B cell (primary cell): Measurements from ENCODE around the gene C1orf198. TPM values are rescaled to one million over a fixed set of nuclear protein-coding genes. Genes with fewer than 3 reads are reported as not detected.

Experiments
- ATAC-seq: fragments of 200-7000 bp; cut with Tn5 transposase; one replicate; pipeline ENCODE4 v1.10.0; 2021; ENCODE audit warnings: low read depth, mild to moderate bottlenecking, moderate number of reproducible peaks, moderate library complexity
- CTCF ChIA-PET: fragments of 350-600 bp; sonication (Branson Sonifier 250); formaldehyde crosslinking; loops from one replicate; lab custom pipeline; 2021; ENCODE audit warnings: antibody characterized with exemption, inconsistent platforms; lab: Charles Lee
- POLR2A ChIA-PET: fragments of 350-600 bp; sonication (Branson Sonifier 250); formaldehyde crosslinking; loops from one replicate; lab custom pipeline; 2021; ENCODE audit warnings: antibody characterized with exemption; lab: Charles Lee
- DNase-seq: peaks from one replicate; pipeline ENCODE4 v3.0.0; 2013
- H2AFZ ChIP-seq: 2 replicates; pipeline ENCODE4 v1.6.1; 2012; ENCODE audit warnings: mild to moderate bottlenecking, low read depth, low read length; ENCODE audit not compliant: insufficient read depth, poor library complexity, severe bottlenecking
- H3K27ac ChIP-seq, 2 donors: 1 replicate in 1 of 2; 2 replicates in 1 of 2; pipeline ENCODE4 v1.5.1; 2012 to 2013; ENCODE audit warnings: low read length in 2 of 2, mild to moderate bottlenecking in 2 of 2, moderate library complexity in 1 of 2
- H3K27me3 ChIP-seq, 4 experiments: fragments of 200-600 bp in 1 of 4; sonication (generic) in 1 of 4; replicated peaks in 1 of 4; 1 replicate in 2 of 4; 2 replicates in 2 of 4; pipeline versions ENCODE4 v1.6.1 to v1.7.0; 2013 to 2016; ENCODE audit warnings: low read length in 3 of 4, mild to moderate bottlenecking in 2 of 4, mixed read lengths in 1 of 4, moderate library complexity in 1 of 4; ENCODE audit not compliant: insufficient read depth in 4 of 4, control insufficient read depth in 3 of 4; ENCODE audit errors: control extremely low read depth in 1 of 4
- H3K36me3 ChIP-seq, 2 experiments: replicated peaks in 1 of 2; 1 replicate in 1 of 2; 2 replicates in 1 of 2; pipeline versions ENCODE4 v1.6.1 to v1.7.1; 2013; ENCODE audit warnings: low read length in 1 of 2; ENCODE audit not compliant: insufficient read depth in 2 of 2, control insufficient read depth in 1 of 2; ENCODE audit errors: control extremely low read depth in 1 of 2, extremely low read depth in 1 of 2
- H3K4me1 ChIP-seq, 2 donors: fragments of 200-600 bp in 1 of 2; sonication (generic) in 1 of 2; 1 replicate in 1 of 2; 2 replicates in 1 of 2; pipeline versions ENCODE4 v1.5.1 to v1.6.1; 2013 to 2017; ENCODE audit warnings: low read length in 2 of 2; ENCODE audit not compliant: control insufficient read depth in 2 of 2, insufficient read depth in 2 of 2
- H3K4me2 ChIP-seq: replicated peaks from 2 replicates; pipeline ENCODE3; 2012; ENCODE audit warnings: mild to moderate bottlenecking, low read depth, low read length; ENCODE audit not compliant: poor library complexity, severe bottlenecking
- H3K4me3 ChIP-seq, 5 experiments: fragments of 200-600 bp in 1 of 5; sonication (generic) in 1 of 5; 1 replicate in 3 of 5; 2 replicates in 2 of 5; pipeline versions ENCODE4 v1.5.1 to v1.7.0; 2011 to 2016; ENCODE audit warnings: low read length in 4 of 5, mild to moderate bottlenecking in 4 of 5, low read depth in 2 of 5, control low read depth in 1 of 5, moderate library complexity in 1 of 5; ENCODE audit not compliant: insufficient read depth in 1 of 5; ENCODE audit errors: control extremely low read depth in 1 of 5, extremely low read depth in 1 of 5
- H3K79me2 ChIP-seq: fragments of 200-600 bp; sonication (generic); one replicate; pipeline ENCODE4 v1.6.0; 2016; ENCODE audit warnings: low read length; ENCODE audit not compliant: control insufficient read depth, insufficient read depth
- H3K9ac ChIP-seq: fragments of 200-600 bp; sonication (generic); 2 replicates; pipeline ENCODE4 v1.6.1; 2017; ENCODE audit warnings: mild to moderate bottlenecking, low read length, moderate library complexity
- H3K9me3 ChIP-seq, 3 donors: one replicate each; pipeline versions ENCODE4 v1.6.1 to v1.7.1; 2013; ENCODE audit warnings: low read length in 2 of 3; ENCODE audit not compliant: control insufficient read depth in 2 of 3, insufficient read depth in 1 of 3; ENCODE audit errors: control extremely low read depth in 1 of 3
- H4K20me1 ChIP-seq: 2 replicates; pipeline ENCODE4 v1.6.0; 2012; ENCODE audit warnings: mild to moderate bottlenecking, low read length; ENCODE audit not compliant: insufficient read depth, control insufficient read depth, poor library complexity, severe bottlenecking
- H3K27ac Mint-ChIP-seq: one replicate; pipeline ENCODE4 v1.8.0; 2021; ENCODE audit warnings: mixed read lengths
- H3K27me3 Mint-ChIP-seq: one replicate; pipeline ENCODE4 v1.8.0; 2021; ENCODE audit warnings: mixed read lengths
- H3K4me1 Mint-ChIP-seq: one replicate; pipeline ENCODE4 v1.8.0; 2021; ENCODE audit warnings: mixed read lengths
- H3K4me3 Mint-ChIP-seq: one replicate; pipeline ENCODE4 v1.8.0; 2021; ENCODE audit warnings: mixed read lengths
- H3K9me3 Mint-ChIP-seq: one replicate; pipeline ENCODE4 v1.8.0; 2022; ENCODE audit warnings: mixed read lengths; ENCODE audit not compliant: insufficient read depth
- EZH2 ChIP-seq: IDR thresholded peaks from 2 replicates; pipeline ENCODE4 v1.6.1; 2012; ENCODE audit warnings: borderline replicate concordance, low read depth, mild to moderate bottlenecking, moderate library complexity, low read length; ENCODE audit not compliant: insufficient read depth, poor library complexity, severe bottlenecking
- WGBS: methylation state at CpG from one replicate; pipeline ENCODE4 v1.1.5; 2013; ENCODE audit warnings: missing lambda C conversion rate; ENCODE audit not compliant: insufficient coverage; 5-methylcytosine and 5-hydroxymethylcytosine counted together
- intact Hi-C: fragments of 100-400 bp; cut with micrococcal nuclease; formaldehyde crosslinking; loops from one replicate; pipeline ENCODE4 v1.10.0; 2022
- polyA plus RNA-seq: library from polyadenylated mRNA; depleted of rRNA; stranded (reverse); fragments of >200 nt; gene quantifications from 2 replicates; pipeline ENCODE4 v1.2.3, GENCODE V29; 2012
- total RNA-seq, 2 donors: library from RNA; stranded (reverse); fragments of 120-200 nt in 1 of 2; gene quantifications; 1 replicate in 1 of 2; 2 replicates in 1 of 2; pipeline versions ENCODE4 v1.2.3 to v1.2.4, GENCODE V29; 2013 to 2022
- TF ChIP-seq, protein P1 (sequence below): fragments of 200-600 bp; IDR thresholded peaks from one replicate; pipeline ENCODE4 v1.8.0; 2022; ENCODE audit warnings: antibody characterized with exemption, mild to moderate bottlenecking

C1orf198 gene
- total and polyA plus RNA-seq, 2 donors (not counting 1 experiment from before 2014, with no cell fraction given): 1.0 to 6.6 TPM

DNA sequence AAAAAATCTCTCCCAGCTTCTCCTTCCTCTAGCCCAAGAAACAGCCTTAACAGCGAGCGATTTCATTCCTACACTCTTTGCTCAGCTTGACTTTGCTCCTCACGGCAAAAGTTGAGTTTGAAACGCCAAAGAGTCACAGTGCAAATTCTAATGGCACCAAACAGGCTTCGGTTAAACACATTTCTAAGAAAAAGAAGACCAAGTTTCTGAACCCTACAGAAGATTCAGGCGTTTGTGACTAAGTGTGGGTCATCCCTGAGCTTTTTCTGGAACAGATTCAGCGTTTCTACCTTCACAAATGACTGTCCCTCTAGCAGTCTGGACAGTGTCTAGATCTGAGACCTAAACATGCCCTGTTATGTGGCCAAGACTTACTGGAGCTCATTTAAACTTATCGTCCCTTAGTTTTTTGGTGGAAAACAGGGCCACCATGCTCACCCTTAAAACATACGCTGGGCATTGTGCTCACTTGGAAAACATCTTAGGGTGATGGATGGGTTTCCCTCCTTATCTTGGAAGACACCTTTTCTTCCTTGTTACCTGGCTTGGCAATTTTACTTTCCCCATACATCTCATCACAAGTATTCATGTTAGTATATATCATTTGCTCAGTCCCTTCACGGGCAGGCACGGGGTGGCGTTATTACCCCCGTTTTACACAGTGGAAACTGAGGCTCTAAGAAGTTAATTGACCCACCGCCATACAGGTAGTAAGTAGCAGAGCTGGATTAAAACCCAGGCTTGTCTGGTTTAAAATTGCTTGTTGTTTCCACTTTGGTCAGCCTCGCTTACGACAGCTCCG, 1.0 kb downstream of the C1orf198 start:
- Mint-ChIP-seq H3K4me3 (peak overlapping the region; percentile 89), H3K4me1 (peaks cover 19% of the 10 kb centered on the region), H3K27me3 (peaks cover 34% of the 10 kb centered on the region), H3K27ac (peak overlapping the region; percentile 53), H3K9me3 (no peaks in the 10 kb centered on the region)
- H2AFZ ChIP-seq: peak overlapping the region; percentile 98
- 80% methylated on average over 9 of the region's 17 CpGs for WGBS
- peaks cover 13 to 16% of the 10 kb centered on the region in 2 donors for H3K4me1 ChIP-seq
- TF ChIP-seq, protein P1, sequence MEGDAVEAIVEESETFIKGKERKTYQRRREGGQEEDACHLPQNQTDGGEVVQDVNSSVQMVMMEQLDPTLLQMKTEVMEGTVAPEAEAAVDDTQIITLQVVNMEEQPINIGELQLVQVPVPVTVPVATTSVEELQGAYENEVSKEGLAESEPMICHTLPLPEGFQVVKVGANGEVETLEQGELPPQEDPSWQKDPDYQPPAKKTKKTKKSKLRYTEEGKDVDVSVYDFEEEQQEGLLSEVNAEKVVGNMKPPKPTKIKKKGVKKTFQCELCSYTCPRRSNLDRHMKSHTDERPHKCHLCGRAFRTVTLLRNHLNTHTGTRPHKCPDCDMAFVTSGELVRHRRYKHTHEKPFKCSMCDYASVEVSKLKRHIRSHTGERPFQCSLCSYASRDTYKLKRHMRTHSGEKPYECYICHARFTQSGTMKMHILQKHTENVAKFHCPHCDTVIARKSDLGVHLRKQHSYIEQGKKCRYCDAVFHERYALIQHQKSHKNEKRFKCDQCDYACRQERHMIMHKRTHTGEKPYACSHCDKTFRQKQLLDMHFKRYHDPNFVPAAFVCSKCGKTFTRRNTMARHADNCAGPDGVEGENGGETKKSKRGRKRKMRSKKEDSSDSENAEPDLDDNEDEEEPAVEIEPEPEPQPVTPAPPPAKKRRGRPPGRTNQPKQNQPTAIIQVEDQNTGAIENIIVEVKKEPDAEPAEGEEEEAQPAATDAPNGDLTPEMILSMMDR: no peak
- TF ChIP-seq EZH2: no peak
- H3K9me3 ChIP-seq: no peaks in the 10 kb centered on the region
- peak overlapping the region in 4 of 5 experiments; percentile 58 to 87 (median 77) for H3K4me3 ChIP-seq
- H4K20me1 ChIP-seq: no peaks in the 10 kb centered on the region
- ATAC-seq (no peak), DNase-seq (no peak)
- no peaks in the 10 kb centered on the region for H3K79me2 ChIP-seq
- ChIA-PET POLR2A (no interaction called here), CTCF (interaction anchor here (1.6 kb wide), 1 partner anchor 344 kb away, joined by 6 read pairs; no protein-coding TSS in a partner anchor)
- H3K27me3 ChIP-seq: peaks cover 0 to 24% (median 17%) of the 10 kb centered on the region in 4 experiments
- no peaks in the 10 kb centered on the region for H3K36me3 ChIP-seq
- peak overlapping the region; percentile 84 for H3K9ac ChIP-seq
- H3K4me2 ChIP-seq: peak overlapping the region; percentile 91
- H3K27ac ChIP-seq: peak overlapping the region in 1 of 2 donors; percentile 50
- intact Hi-C loops: loop anchor here (5.0 kb wide), 1 partner anchor 175 kb away; the partner anchor contains the start of gene FAM89A
